ENCODE data around the gene ZNF613.
"Not testable (repeated sequence)": the region's sequence is repeated elsewhere in the genome, so short reads cannot be mapped to it uniquely, and the experiment has no call there.

The ZNF613 gene

DNA sequence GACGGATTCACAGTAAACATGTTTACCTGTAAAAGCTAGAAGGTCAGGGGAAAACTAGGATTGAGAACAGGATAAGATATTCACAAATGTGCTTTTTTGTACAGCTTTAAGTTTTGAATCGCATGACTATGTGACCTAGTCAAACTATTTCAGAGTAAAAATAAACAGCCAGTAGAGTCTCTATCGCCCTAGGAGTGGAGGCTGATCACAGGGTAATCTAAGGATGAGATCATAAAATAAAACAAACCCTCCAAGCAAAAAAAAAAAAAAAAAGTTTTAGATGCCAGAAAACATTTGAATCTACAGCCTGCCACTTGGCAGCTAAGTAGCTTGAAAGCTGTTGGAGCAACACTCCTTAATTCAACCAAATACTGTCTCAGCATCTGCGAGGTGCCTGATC is 32.5 kb downstream of the ZNF613 start:
- H3K36me3 ChIP-seq (ENCODE audit: insufficient read depth, low read length), result peaks cover 15% of the 10 kb centered on the region
- H3K4me2 ChIP-seq (ENCODE audit: insufficient read depth, low read length), result no peak overlapping the region
- H2AFZ ChIP-seq (ENCODE audit: low read depth, low read length), result no peak overlapping the region
- no peak overlapping the region for H3K9ac ChIP-seq (ENCODE audit: low read depth, low read length)
- no peaks in the 10 kb centered on the region for H3K79me2 ChIP-seq (ENCODE audit: insufficient read depth, low read length)
- H3K9me3 ChIP-seq (ENCODE audit: insufficient read depth, low read length, severe bottlenecking), result peaks cover 3% of the 10 kb centered on the region
- no peak overlapping the region for H3K27ac ChIP-seq (ENCODE audit: low read length)
- H3K4me1 ChIP-seq (ENCODE audit: insufficient read depth, low read length), result no peaks in the 10 kb centered on the region
- TF ChIP-seq EZH2 (IDR thresholded peaks at IDR 0.05; ENCODE audit: borderline replicate concordance, low read depth, low read length, severe bottlenecking), result no peak
- TF ChIP-seq, protein P1, sequence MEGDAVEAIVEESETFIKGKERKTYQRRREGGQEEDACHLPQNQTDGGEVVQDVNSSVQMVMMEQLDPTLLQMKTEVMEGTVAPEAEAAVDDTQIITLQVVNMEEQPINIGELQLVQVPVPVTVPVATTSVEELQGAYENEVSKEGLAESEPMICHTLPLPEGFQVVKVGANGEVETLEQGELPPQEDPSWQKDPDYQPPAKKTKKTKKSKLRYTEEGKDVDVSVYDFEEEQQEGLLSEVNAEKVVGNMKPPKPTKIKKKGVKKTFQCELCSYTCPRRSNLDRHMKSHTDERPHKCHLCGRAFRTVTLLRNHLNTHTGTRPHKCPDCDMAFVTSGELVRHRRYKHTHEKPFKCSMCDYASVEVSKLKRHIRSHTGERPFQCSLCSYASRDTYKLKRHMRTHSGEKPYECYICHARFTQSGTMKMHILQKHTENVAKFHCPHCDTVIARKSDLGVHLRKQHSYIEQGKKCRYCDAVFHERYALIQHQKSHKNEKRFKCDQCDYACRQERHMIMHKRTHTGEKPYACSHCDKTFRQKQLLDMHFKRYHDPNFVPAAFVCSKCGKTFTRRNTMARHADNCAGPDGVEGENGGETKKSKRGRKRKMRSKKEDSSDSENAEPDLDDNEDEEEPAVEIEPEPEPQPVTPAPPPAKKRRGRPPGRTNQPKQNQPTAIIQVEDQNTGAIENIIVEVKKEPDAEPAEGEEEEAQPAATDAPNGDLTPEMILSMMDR (IDR thresholded peaks at IDR 0.05; ENCODE audit: borderline replicate concordance, extremely low read depth, low read length, poor library complexity, severe bottlenecking), result no peak
- DNase-seq, result no peak
- H3K27me3 ChIP-seq (ENCODE audit: insufficient read depth, low read length, poor library complexity), result no peaks in the 10 kb centered on the region
- H3K4me3 ChIP-seq (ENCODE audit: low read depth in 1 of 2, low read length in 2 of 2), result no peak overlapping the region
- H4K20me1 ChIP-seq (ENCODE audit: insufficient read depth, low read length), result no peaks in the 10 kb centered on the region
- ATAC-seq (ENCODE audit: insufficient read depth, low read depth), result no peak

DNA sequence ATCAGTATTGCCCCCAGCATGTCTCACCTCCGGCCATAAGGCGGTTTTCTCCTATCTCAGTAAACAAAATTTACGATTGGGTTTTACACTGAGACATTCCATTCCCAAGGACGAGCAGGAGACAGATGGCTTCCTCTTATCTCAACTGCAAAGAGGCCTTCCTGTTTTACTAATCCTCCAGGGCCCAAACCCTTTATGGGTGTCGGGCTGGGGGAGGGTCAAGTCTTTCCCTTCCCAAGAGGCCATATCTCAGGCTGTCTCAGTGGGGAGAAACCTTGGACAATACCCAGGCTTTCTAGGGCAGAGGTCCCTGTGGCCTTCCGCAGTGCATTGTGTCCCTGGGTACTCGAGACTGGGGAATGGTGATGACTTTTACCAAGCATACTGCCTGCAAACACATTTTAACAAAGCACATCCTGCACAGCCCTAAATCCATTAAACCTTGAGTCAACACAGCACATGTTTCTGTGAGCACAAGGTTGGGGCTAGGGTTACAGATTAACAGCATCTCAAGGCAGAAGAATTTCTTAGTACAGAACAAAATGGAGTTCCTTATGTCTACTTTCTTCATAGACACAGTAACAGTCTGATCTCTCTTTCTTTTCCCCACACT is 33.5 kb downstream of the ZNF613 start:
- peaks cover 25% of the 10 kb centered on the region for H3K36me3 ChIP-seq (ENCODE audit: insufficient read depth, low read length)
- ATAC-seq (ENCODE audit: insufficient read depth, low read depth); H3K9ac ChIP-seq (ENCODE audit: low read depth, low read length); H3K4me1 ChIP-seq (ENCODE audit: insufficient read depth, low read length); H3K4me2 ChIP-seq (ENCODE audit: insufficient read depth, low read length); H3K9me3 ChIP-seq (ENCODE audit: insufficient read depth, low read length, severe bottlenecking); H3K27ac ChIP-seq (ENCODE audit: low read length); H3K27me3 ChIP-seq (ENCODE audit: insufficient read depth, low read length, poor library complexity); H4K20me1 ChIP-seq (ENCODE audit: insufficient read depth, low read length); DNase-seq; H2AFZ ChIP-seq (ENCODE audit: low read depth, low read length); H3K4me3 ChIP-seq (ENCODE audit: low read depth in 1 of 2, low read length in 2 of 2); H3K79me2 ChIP-seq (ENCODE audit: insufficient read depth, low read length): not testable (repeated sequence)

DNA sequence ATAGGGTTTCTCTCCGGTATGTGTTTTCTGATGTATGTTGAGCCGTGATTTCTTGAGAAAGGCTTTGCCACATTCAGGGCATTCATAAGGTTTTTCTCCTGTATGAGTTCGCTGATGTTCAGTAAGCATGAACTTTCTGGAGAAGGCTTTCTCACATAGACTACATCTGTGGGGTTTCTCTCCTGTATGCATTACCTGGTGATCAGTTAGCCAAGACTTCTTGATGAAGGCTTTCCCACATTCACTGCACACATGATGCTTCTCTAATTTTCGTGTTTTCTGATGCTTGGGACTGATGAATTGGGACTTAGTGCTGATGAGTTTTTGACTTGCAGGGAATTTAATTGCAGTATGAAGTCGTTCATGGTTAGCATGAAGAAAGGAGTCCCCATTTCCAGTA is 38.3 kb downstream of the ZNF613 start:
- Histone ChIP-seq H3K27me3 (ENCODE audit: insufficient read depth, low read length, poor library complexity) (no peaks in the 10 kb centered on the region), H3K27ac (ENCODE audit: low read length) (no peak overlapping the region), H4K20me1 (ENCODE audit: insufficient read depth, low read length) (no peaks in the 10 kb centered on the region), H3K36me3 (ENCODE audit: insufficient read depth, low read length) (peaks cover 71% of the 10 kb centered on the region), H2AFZ (ENCODE audit: low read depth, low read length) (no peak overlapping the region), H3K4me2 (ENCODE audit: insufficient read depth, low read length) (no peak overlapping the region), H3K4me1 (ENCODE audit: insufficient read depth, low read length) (no peaks in the 10 kb centered on the region), H3K4me3 (ENCODE audit: low read depth in 1 of 2, low read length in 2 of 2) (no peak overlapping the region), H3K9me3 (ENCODE audit: insufficient read depth, low read length, severe bottlenecking) (peaks cover 41% of the 10 kb centered on the region), H3K79me2 (ENCODE audit: insufficient read depth, low read length) (peaks cover under 1% of the 10 kb centered on the region; the same call in 1 of the 2 replicates), H3K9ac (ENCODE audit: low read depth, low read length) (no peak overlapping the region)
- DNase-seq, result no peak
- TF ChIP-seq, protein P1 (IDR thresholded peaks at IDR 0.05; ENCODE audit: borderline replicate concordance, extremely low read depth, low read length, poor library complexity, severe bottlenecking), result no peak
- no peak for TF ChIP-seq EZH2 (IDR thresholded peaks at IDR 0.05; ENCODE audit: borderline replicate concordance, low read depth, low read length, severe bottlenecking)
- ATAC-seq (ENCODE audit: insufficient read depth, low read depth), result no peak

DNA sequence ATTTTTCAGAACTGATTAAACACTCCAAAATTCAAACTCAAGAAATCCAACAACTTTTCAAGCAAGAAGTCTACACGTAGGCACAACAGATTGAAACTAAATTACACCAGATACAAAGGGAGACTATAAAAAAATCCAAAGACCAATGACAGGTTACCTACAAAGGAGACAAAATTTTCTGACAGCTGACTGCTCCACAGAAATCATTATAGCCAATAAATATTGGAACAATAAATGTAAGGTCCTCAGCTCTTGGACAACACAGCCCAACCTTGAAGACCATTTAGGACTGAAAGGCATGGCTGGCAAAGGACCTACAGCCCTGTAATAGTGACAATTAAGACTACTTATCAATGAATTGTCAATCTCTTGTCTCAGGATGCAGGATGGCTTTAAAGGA is 43.4 kb downstream of the ZNF613 start:
- Histone ChIP-seq H2AFZ (ENCODE audit: low read depth, low read length) (no peak overlapping the region), H4K20me1 (ENCODE audit: insufficient read depth, low read length) (no peaks in the 10 kb centered on the region), H3K9ac (ENCODE audit: low read depth, low read length) (no peak overlapping the region), H3K4me1 (ENCODE audit: insufficient read depth, low read length) (no peaks in the 10 kb centered on the region), H3K79me2 (ENCODE audit: insufficient read depth, low read length) (peaks cover 14% of the 10 kb centered on the region), H3K9me3 (ENCODE audit: insufficient read depth, low read length, severe bottlenecking) (peaks cover 86% of the 10 kb centered on the region), H3K4me3 (ENCODE audit: low read depth in 1 of 2, low read length in 2 of 2) (no peak overlapping the region), H3K27ac (ENCODE audit: low read length) (no peak overlapping the region), H3K27me3 (ENCODE audit: insufficient read depth, low read length, poor library complexity) (no peaks in the 10 kb centered on the region), H3K36me3 (ENCODE audit: insufficient read depth, low read length) (peaks cover 96% of the 10 kb centered on the region), H3K4me2 (ENCODE audit: insufficient read depth, low read length) (no peak overlapping the region)
- TF ChIP-seq, protein P1 (IDR thresholded peaks at IDR 0.05; ENCODE audit: borderline replicate concordance, extremely low read depth, low read length, poor library complexity, severe bottlenecking), result no peak
- no peak for TF ChIP-seq EZH2 (IDR thresholded peaks at IDR 0.05; ENCODE audit: borderline replicate concordance, low read depth, low read length, severe bottlenecking)
- no peak for ATAC-seq (ENCODE audit: insufficient read depth, low read depth)
- no peak for DNase-seq
